T1000 (cell line): ENCODE measurements around the gene NTM.

ENCODE experiments used
- DNase-seq: peaks from one replicate; lab custom pipeline; 2025; ENCODE audit warnings: mixed read lengths; lab: John Stamatoyannopoulos, UW

The NTM gene

DNA sequence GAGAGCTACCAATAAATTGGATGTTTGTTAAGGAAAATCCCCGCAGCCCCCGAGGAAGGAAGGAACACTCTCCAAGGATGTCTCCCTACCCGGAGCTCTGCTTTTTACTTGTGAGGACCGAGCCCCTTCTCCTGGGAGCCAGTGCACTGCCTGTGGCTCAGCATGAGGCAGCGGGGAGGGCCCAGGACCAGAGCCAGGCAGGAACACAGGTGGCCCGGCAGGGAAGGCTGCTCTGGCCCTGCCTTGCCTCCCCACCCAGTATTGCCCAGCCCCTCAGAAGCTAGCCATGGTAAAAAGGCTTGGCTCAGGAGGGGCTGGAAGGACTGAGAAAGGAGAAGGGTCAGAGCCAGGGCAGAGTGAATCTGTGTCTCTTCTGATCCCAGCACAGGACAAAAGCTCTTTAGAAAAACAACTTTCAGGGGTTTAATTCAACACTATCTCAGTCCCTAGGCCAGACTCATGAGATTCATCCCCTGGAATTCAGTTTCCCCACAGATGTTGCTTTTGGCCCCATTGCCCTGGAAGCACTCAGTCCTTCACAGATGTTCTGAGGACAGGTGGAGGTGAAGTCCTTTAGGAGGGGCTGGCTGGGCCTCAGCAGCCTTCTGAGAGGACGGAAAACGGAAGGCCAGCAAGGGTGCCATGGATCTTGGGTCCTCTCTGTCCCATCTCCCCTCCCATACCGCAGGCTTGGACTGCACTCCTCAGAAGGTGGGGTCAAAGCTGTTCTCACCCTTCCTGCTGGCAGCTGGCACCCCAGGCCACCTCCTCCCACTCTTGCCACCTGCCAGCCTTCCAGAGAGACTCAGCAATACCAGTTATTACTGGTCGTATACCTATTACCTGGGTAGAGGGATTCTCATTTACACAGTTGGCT is 318.9 kb downstream of the NTM start:
- no peak for DNase-seq

DNA sequence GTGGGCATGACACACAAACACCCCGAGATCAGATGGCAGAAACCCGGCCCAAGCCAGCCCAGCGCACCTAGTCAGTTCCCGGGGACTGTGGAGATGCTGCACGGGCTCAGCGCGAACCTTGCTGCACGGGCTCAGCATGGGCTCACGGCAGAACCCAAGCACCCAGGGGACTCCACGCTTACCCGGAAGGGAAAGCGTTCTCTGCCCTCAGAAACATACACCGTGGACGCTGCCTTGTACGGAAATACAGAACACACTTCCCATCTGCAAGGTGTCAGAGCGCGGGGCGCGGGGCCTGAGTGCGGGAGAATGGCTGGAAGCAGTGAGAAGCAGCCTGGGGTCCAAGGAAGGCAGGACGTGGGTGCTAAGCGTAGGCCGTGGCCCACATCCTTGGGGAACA is 319.9 kb downstream of the NTM start:
- no peak for DNase-seq

DNA sequence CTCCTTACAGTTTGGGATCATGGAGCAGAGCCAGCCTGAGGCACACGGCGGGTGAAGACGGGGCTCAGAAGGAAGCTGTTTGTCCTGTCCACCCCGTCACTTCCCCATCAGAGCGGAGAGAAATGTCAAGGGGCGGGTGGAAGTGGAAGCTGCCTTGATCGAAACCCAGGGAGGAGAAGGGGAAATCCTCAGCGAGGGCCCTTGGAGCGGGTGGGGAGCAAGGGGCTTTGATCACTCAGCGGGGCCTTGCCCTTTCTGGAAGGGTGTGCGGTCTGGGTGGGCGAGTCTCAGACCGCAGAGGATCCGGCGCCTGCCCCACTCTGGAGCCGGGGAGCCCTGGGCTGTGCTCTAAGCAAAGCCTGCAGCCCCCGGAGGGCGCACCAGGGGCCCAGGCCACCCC is 320.4 kb downstream of the NTM start:
- no peak for DNase-seq

DNA sequence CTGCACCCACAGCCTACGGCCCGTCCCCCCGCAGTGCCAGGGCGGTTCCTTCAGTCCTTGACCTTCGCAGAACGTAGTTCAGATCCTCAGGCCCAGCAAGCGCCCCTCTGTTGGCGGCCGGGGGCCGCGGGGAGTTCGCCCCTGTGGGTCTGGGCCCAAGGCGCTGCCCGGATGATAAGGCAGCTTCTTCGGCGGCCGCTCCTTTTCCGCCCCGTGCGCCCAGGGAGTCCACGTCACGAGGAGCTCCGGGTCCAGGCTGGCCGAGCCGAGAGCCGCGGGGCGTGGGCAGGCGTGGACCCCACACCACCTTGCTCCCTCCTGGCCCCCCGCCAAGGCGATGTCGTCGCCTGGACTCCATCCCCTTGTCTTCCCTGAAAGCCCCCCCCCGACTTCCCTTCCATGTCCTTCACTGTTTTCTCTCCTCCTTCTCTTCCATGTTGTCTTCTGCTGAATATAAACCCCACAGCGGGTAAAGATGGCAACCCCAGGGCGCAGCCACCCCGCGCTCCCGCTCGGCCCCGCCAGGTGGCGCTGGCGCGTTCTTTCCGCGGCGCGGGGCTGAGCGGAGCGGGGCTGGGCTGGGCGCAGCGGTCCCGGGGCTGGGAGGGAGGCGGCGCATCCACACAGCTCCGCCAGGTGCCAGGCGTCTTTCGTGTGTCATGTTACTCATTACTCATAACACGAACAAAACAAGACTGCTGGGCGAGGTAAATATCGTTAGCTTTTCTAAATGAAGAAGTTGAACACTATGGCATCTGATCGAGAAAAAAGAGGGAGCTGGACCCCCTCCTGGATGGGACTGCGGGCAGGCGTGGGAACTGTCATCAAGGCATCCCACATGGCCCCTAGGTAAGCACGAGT is 321.0 kb downstream of the NTM start:
- DNase-seq, result no peak

DNA sequence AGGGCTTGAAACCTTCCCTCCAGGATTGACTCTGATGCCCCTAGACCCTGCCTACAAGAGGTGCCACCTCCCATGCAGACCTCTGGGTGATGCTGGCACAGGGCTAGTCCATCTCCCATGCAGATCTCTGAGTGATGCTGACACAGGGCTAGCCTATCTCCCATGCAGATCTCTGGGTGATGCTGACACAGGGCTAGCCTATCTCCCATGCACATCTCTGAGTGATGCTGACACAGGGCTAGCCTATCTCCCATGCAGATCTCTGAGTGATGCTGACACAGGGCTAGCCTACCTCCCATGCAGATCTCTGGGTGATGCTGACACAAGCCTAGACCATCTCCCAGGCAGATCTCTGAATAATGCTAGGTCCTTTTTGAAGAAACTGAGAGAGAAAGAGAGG is 321.7 kb downstream of the NTM start:
- no peak for DNase-seq

DNA sequence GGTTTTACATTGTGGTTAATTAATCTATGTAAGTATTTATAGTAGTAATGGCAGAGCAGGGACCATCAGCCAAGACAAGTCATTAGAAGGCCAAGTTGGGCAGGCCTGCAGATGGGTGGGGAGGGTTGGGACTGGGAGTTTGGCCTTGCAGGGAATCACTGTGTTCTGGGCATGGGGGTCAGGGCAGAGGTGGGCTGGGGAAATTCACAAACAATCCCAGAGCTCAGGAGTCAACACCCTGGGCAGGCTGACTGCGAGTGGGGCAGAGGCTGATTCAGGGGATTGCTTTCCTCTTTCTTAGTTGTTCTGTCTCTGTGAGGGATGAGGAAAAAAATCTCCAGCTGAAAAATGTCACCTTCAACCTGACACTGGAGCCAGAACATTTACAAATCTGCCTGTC is 322.5 kb downstream of the NTM start:
- no peak for DNase-seq

DNA sequence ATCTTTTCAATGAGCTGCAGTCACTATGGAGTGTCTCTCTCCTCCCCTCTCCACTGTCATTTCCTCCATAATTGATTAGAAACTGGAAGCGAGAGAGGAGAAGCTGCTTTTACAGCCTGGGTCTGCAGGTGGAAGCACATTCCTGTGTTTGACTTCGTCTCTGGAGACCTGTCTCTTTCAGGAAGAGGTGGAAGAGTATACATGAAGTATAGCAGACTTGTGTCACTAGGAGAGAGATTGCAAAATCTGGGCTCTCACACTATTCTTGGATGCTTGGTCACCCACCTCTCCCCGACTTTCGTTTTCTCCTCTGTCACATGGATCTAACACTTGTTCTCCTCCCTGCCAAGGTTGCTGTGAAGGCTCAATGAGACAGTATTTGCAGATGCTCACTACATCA is 323.3 kb downstream of the NTM start:
- no peak for DNase-seq

DNA sequence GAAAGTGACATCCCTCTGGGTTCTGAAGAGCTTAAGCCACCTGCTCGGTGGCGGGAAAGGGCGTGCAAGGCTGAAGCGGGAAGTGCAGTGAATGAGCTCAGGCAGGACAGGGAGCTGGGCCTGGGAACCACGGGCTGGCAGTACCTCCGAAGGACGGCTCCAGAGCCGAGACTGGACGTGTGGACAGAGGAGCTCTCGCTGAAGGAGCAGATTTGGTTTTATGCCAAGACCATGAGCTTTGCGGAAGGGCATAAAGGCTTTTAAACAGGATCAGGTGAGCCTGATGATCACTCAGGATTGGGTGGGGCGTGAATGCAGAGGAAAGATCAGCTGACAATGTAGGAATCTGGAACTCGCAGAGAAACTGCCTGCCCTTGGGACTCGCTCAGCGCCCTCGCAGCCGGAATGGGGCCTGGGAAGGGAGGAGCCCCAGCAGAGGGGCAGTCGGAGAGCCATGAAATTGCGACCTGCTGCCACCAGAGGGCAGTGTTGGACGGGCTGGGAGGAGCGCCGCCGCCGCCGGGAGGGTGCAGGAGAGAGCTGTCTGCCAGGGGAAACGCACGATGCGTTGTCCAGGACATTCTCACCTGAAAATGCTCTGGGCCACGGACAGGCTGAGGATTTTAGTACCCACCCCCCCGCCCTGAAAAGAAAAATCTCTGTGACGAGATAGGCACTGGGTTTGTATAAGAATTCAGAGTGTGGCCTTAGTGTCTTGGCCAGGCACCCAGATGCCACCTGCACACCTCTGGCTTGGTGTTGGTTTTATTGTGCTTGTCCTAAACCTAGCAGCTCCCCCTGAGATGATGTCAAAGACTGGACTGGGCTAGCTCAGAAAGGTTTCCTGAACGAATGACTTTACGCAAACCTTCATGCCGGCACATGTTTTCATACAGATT is 324.4 kb downstream of the NTM start:
- DNase-seq, result peak; percentile 38

DNA sequence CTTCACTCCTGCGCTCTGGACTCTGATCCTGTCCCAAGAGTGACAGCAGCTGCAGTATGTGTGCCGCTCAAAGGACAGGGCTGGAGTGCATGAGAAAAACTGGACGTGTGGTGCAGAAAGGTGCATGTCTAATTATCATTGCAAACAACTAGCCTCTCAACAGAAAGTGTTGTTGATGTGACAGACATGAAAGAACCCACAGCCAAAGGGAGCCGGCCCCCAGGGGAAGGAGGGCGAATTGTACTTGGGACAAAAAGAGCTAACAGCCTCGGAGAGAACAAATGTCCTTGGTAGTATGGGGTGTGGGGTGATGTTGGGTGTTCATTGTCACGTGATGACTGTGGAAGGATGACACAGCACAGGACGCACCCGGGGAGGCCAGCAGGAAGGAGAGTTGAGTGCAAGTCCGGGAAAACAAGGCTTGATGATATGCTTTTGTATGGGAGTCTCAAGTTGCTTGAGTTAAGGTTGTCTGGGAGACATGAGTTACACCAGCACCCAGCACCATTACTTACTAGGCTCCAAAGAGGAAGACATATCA is 325.5 kb downstream of the NTM start:
- DNase-seq, result no peak

DNA sequence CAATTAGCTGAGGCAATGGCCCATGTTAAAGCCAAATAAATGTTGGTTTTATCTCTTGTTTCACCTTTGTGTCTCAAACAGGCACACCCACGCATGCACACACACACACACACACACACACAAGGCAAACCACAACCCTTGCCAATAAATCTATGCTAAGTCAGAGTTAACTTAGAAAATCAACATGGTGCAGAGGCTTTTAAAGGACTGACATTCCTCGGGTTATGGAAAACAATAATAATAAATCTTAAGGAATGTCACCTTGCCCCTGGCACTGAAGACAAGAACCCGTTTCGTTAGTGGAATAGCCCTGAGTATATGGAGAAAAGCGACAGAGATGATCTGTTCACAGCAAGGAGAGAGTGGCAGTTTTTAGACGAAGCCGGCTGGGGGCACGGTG is 326.3 kb downstream of the NTM start:
- no peak for DNase-seq

DNA sequence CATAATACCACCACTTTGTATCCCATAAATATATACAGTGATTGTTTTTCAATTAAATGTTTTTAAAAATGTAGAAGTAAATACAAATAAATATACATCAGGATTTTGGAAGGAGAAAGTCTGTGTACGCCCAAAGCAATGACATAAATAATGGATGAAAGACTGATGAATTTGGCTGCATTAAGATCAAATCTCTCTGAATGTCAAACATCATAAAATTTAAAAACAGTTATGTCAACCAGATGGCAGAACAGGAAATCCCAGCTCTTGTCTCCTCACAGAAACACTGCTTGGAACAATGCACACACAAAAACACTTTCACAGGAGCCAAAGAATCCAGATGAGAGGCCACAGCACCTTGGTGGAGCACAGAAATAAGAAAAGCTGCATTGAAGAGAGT is 332.9 kb downstream of the NTM start:
- DNase-seq, result no peak

DNA sequence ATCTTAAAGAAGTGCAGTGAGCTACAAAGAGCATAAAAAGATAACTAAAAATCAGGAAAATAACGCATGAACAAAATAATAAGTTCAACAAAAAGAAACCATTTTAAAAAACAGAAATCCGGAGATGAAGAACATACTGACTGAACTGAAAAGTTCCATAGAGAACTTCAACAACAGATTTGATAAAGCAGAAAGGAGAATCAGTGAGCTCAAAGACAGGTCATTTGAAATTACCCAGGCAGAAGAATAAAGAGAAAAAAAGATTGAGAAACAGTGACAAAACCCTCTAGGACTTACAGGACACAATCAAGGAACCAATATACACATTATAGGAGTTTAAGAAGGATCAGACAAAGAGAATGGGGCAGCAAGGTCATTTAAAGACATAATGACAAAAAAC is 334.3 kb downstream of the NTM start:
- no peak for DNase-seq

DNA sequence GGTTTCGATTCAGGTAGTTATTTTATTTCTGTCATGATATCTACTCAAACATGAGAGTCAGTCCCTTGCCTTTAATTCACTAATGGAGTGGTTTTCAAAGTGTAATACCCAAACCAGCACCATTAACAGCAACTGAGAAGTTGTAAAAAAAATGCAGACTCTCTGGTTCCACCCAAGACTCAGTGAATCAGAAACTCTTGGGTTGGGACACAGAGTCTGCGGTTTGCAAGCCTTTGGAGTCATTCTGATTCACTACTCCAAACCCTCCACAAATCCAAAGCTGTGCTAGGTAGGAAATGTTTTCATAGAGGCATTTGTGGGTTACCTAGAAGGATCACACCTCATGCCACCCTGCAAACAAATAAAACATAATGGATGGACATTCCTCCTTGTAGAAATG is 340.1 kb downstream of the NTM start:
- no peak for DNase-seq

DNA sequence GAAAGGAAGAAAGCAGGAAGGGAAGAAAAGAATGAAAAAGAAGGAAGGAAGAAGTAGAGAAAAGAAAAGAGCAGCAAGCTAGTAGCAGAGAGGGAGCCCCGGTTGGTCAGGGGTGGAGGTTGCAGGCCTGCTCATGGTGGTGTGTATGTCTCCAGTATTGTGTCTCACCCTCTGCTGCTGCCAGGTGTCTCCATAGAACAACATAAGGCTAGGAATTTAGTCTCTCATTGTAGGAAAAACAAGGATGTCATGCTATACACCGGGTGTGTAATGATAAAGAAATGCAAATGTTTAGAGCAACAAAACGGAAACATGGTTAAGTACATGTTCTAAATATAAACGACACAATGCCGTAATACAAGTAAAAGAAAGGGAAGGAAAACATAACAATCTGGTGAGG is 342.5 kb downstream of the NTM start:
- DNase-seq, result no peak

DNA sequence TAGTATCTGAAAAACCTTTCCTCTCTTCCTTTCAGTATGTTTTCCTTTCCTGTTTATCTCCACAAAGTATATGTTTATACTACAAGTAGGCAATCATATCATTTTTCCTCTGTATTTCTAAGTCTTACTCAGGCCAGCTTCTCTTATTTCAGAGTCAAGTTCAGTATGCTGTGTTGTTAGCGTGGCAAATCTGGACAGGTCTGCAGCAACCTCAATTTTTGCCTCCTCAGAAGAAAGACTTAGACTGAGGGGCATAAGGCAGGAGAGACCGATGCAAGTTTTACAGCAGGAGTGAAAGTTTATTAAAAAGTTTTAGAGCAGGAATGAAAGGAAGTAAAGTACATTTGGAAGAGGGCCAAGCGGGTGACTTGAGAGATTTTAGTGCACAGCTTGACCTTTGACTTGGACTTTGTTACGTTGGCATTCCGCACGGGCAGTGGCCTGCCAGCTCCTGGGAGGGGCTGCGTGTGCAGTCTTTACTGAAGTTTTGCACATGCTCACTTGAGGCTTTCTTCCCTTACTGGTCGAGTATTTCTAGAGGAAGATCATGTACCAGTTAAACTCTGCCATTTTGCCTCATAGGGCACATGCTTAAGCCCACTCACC is 343.2 kb downstream of the NTM start:
- DNase-seq, result no peak

DNA sequence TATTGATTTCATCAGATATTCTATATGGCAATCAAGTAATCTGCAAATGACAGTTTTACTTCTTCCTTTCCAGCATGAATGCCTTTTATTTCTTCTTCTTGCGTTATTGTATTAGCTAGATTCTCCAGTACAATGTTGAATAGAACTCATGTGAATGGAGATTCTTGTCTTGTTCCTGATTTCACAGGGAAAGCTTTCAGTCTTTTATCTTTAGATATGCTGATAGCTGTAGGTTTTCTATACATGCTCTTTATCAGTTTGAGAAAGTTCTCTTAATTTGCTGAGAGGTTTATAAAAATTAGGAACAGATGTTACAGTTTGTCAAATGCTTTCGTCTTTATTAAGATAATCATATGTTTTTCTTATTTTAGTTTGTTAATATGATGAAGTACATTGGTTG is 347.2 kb downstream of the NTM start:
- no peak for DNase-seq

DNA sequence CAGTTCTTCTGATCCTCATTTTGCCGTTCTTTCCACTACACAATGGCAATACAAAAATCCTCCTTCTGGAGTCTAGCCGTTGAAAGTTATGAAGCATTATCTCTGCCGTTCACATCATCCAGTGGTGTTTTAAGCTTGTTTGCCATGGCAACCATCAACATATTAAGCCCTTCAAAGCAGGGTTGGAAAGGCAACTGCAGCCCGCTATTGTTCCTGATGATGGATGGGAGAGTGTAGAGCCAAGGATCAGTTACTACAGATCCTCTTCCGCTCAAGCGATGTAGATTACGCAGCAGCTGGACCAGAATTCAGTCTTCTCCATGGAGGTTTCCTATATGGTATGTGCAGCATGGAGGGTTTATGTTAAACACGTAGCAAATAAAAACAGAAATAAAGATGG is 352.7 kb downstream of the NTM start:
- DNase-seq, result no peak

DNA sequence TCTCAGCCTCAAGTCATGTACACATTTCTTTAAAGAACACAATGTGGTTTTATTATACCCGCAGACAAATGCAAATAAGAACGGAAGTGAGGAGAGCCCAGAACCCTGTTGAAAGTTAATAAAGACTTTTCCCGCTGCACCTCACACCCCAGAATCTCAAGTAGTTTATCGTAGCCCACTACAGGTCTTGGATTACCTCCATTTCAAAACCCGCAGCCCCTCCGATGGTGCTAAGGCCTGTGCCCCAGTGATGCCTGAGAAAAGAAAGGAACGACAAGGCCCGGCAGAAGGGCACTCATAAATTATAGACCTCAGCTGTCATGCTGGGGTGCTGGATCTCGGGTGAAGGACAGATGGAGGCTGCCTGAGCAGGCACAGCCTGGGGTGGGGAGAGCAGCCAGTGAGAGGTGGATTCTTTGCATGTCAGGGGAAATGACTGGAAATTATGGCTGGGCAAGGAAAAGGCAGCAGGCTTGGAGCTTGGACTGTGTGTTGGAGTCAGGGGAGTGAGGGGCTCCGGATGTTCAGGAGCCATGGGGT is 354.1 kb downstream of the NTM start:
- no peak for DNase-seq

DNA sequence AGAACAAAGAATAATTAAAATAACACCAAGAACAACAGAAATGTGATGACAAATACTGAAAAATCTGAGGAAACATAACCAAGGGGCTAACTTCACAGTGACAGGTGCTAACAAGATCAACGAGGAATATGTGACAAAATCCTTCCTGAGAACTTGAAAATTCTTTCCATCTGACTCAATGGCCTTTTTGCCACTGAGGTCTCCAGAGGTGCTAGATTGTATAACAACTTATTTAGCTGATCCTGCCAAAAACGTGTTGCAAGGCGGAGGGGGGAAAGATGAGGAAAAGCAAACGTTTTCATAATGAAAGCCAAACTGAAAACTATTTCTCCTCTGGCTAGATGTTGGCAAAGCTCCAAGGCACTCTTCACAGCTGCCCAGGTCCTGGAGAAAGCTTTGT is 364.5 kb downstream of the NTM start:
- DNase-seq, result no peak

DNA sequence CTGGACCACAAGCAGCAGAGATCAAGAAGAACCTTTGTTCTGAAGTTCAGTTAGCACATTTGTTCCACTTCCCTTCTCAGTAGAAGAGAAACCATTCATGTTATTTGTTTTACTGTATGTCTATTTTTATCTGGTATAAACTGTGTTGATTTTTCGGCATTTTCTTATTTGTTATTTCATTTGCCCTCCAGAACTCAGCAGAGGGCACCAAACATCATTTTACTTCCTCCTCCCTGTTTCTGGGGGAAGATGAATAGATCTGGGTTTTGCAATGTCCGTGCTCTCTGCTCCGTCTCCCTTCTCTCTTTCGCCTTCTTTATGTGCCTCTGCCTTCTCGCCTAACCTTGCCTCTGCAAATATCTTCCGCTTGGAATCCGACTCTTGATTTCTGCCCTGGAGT is 366.9 kb downstream of the NTM start:
- DNase-seq, result no peak

DNA sequence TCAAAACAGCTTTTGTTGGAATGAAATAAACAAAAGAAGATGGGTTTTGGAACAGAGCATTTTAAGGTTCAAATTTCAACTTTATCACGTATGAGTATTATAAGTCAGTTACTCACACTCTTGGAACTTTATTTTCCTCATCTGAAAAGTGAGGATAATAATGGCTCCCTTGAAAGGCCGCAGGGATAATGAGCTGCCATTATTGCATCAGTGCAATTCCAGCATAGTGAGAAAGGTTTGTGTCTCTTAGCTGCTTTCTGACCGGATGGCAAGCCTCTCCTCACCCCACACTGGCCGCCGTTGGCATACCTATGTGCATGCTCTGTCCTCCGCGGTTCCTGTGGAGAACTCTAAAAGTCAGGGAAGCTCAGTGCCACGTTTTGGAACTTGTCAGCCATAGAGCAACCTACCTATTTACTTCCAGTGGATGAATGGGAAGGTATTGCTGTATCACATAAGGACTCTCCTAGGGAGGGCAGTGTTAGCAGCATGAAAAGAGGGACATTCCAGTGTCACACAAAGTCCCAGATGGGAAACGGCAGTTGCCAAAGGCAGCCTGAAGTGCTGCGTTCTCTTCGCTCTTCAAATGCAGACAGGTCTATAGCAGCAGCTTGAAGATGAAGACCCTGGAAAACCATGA is 368.9 kb downstream of the NTM start:
- DNase-seq, result no peak
